T-cell (primary cell): ENCODE results near the gene SPHK2. TPM values are rescaled to one million over a fixed set of nuclear protein-coding genes. Genes with fewer than 3 reads are reported as not detected.

Experiments
- ATAC-seq, 4 experiments: fragments of 200-7000 bp in 3 of 4; fragments of 150-1000 bp in 1 of 4; cut with Tn5 transposase; replicated peaks in 1 of 4; 1 replicate in 3 of 4; 2 replicates in 1 of 4; pipeline ENCODE4 v1.10.0; 2021; ENCODE audit warnings: moderate library complexity in 3 of 4, mild to moderate bottlenecking in 2 of 4, moderate number of reproducible peaks in 1 of 4
- CTCF ChIA-PET, 2 donors: fragments of 300-600 bp; sonication (Branson Sonifier 250); formaldehyde crosslinking; loops; one replicate each; lab custom pipeline; 2022; ENCODE audit warnings: antibody characterized with exemption in 2 of 2; lab: Charles Lee
- POLR2A ChIA-PET, 2 donors: fragments of 300-600 bp; sonication (Branson Sonifier 250); formaldehyde crosslinking; loops; one replicate each; lab custom pipeline; 2022; ENCODE audit warnings: antibody characterized with exemption in 2 of 2; lab: Charles Lee
- DNase-seq, 35 experiments: peaks; one replicate each; pipeline versions ENCODE4 v3.0.0 to v3.0.0-alpha.2; 2013 to 2023
- H3K27ac ChIP-seq: one replicate; pipeline ENCODE4 v1.5.1; 2013; ENCODE audit warnings: low read length
- H3K27me3 ChIP-seq, 2 experiments: replicated peaks in 1 of 2; 1 replicate in 1 of 2; 2 replicates in 1 of 2; pipeline versions ENCODE4 v1.6.1 to v1.7.0; 2013; ENCODE audit warnings: low read length in 1 of 2, mixed read lengths in 1 of 2; ENCODE audit not compliant: control insufficient read depth in 2 of 2, insufficient read depth in 2 of 2; ENCODE audit errors: extremely low read depth in 1 of 2
- H3K36me3 ChIP-seq, 2 donors: 1 replicate in 1 of 2; 2 replicates in 1 of 2; pipeline versions ENCODE4 v1.6.1 to v1.7.0; 2013; ENCODE audit warnings: low read length in 1 of 2; ENCODE audit not compliant: control insufficient read depth in 2 of 2, insufficient read depth in 1 of 2; ENCODE audit errors: extremely low read depth in 1 of 2
- H3K4me1 ChIP-seq, 2 experiments: 1 replicate in 1 of 2; 2 replicates in 1 of 2; pipeline versions ENCODE4 v1.6.1 to v1.7.0; 2013; ENCODE audit warnings: low read length in 2 of 2, mixed read lengths in 1 of 2; ENCODE audit not compliant: insufficient read depth in 2 of 2, control insufficient read depth in 1 of 2; ENCODE audit errors: extremely low read depth in 1 of 2
- H3K4me3 ChIP-seq, 2 donors: 1 replicate in 1 of 2; 2 replicates in 1 of 2; pipeline versions ENCODE4 v1.5.1 to v1.7.0; 2013; ENCODE audit warnings: mild to moderate bottlenecking in 2 of 2, low read length in 1 of 2, moderate library complexity in 1 of 2; ENCODE audit not compliant: control insufficient read depth in 1 of 2; ENCODE audit errors: extremely low read depth in 1 of 2
- H3K9me3 ChIP-seq: 2 replicates; pipeline ENCODE4 v1.7.0; 2013
- H3K27ac Mint-ChIP-seq, 2 donors: one replicate each; pipeline ENCODE4 v1.8.0; 2020 to 2021; ENCODE audit warnings: mild to moderate bottlenecking in 2 of 2, mixed read lengths in 2 of 2
- H3K27me3 Mint-ChIP-seq, 2 donors: one replicate each; pipeline ENCODE4 v1.8.0; 2021 to 2022; ENCODE audit warnings: mixed read lengths in 2 of 2
- H3K36me3 Mint-ChIP-seq: one replicate; pipeline ENCODE4 v1.8.0; 2021; ENCODE audit warnings: mixed read lengths
- H3K4me1 Mint-ChIP-seq, 3 donors: one replicate each; pipeline ENCODE4 v1.8.0; 2020 to 2022; ENCODE audit warnings: mixed read lengths in 3 of 3, mild to moderate bottlenecking in 1 of 3
- H3K4me3 Mint-ChIP-seq, 3 donors: one replicate each; pipeline ENCODE4 v1.8.0; 2020 to 2022; ENCODE audit warnings: mild to moderate bottlenecking in 3 of 3, mixed read lengths in 3 of 3, moderate library complexity in 3 of 3
- H3K9me3 Mint-ChIP-seq, 3 donors: one replicate each; pipeline ENCODE4 v1.8.0; 2020 to 2022; ENCODE audit warnings: mixed read lengths in 3 of 3
- WGBS: methylation state at CpG from one replicate; pipeline ENCODE4 v1.1.5; 2013; ENCODE audit warnings: missing lambda C conversion rate; ENCODE audit not compliant: insufficient coverage; 5-methylcytosine and 5-hydroxymethylcytosine counted together
- total RNA-seq, 35 experiments: library from RNA in 6 of 35; stranded (reverse) in 6 of 35; fragments of 120-200 nt in 1 of 35; gene quantifications; one replicate each; pipeline versions ENCODE4 v1.2.1 to v1.2.4 and lab custom pipeline; 2013 to 2026

Gene SPHK2
- total RNA-seq, 5 donors from 2014 or later (not counting 1 experiment from before 2014, with no cell fraction given): 18.0 to 37.0 (median 31.8) TPM

DNA sequence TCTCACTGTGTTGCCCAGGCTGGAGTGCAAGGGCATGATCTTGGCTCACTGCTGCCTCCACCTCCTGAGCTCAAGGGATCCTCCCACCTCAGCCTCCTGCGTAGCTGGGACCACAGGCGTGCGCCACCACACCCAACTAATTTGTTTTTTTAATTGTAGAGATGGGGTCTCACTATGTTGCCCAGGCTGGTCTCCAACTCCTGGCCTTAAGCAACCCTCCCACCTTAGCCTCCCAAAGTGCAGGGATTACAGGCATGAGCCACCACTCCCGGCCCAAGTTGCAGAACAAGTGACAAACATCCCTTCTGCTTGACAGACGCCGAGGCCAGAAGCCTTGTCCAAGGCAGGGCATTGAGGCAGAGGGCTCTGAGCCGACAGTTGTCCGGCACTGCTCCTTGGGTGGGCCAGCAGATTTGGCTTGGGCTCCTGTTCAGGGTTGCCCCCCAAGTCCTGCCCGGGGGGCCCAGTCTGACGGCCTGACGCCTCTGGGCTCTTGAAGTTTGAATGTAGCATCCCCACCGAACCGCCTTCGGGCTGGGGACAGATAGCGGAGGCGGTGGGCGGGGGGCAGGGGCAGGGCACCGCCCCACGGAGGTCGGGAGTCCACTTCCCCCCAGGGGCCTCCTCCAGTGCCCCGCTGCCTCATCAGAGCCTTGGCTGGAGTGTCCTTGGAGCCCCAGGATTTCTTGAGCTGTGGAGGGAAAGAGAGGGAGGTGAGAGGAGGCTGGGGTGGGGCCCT is 18.5 kb upstream of the SPHK2 start:
- no peak overlapping the region for H3K27ac ChIP-seq
- no peaks in the 10 kb centered on the region for H3K9me3 ChIP-seq
- ChIA-PET POLR2A (interaction anchor here in 1 of 2 donors (0.6 kb wide), 1 partner anchor 433 kb away, joined by 10 read pairs; no protein-coding TSS in a partner anchor), CTCF (no interaction called here)
- 89% methylated on average over 15 of the region's 21 CpGs for WGBS
- Mint-ChIP-seq H3K9me3 (no peaks in the 10 kb centered on the region), H3K27ac (no peak overlapping the region), H3K27me3 (no peaks in the 10 kb centered on the region), H3K4me3 (no peak overlapping the region), H3K36me3 (no peaks in the 10 kb centered on the region), H3K4me1 (peaks cover 0 to 13% (median 6%) of the 10 kb centered on the region in 3 donors)
- H3K36me3 ChIP-seq: no peaks in the 10 kb centered on the region
- ATAC-seq (no peak), DNase-seq (no peak)
- H3K4me1 ChIP-seq: peaks cover 0 to 22% of the 10 kb centered on the region in 2 experiments
- H3K4me3 ChIP-seq: no peak overlapping the region
- peaks cover 0 to 20% of the 10 kb centered on the region in 2 experiments for H3K27me3 ChIP-seq

GRCh38 chr19:48603001-48603400 is 16.3 kb upstream of the SPHK2 start:
- H3K9me3 Mint-ChIP-seq: no peaks in the 10 kb centered on the region
- CTCF ChIA-PET: no interaction called here

GRCh38 chr19:48603449-48603848 is 15.9 kb upstream of the SPHK2 start:
- peaks cover 0 to under 1% (median 0%) of the 10 kb centered on the region in 3 donors for H3K4me1 Mint-ChIP-seq
- no peak overlapping the region for H3K27ac ChIP-seq
- H3K9me3 ChIP-seq: no peaks in the 10 kb centered on the region
- no peaks in the 10 kb centered on the region for H3K27me3 Mint-ChIP-seq
- H3K27me3 ChIP-seq: peaks cover 0 to 18% of the 10 kb centered on the region in 2 experiments
- no peak overlapping the region for H3K27ac Mint-ChIP-seq
- no peak overlapping the region for H3K4me3 ChIP-seq
- H3K4me1 ChIP-seq: peaks cover 0 to 2% of the 10 kb centered on the region in 2 experiments
- CTCF ChIA-PET: no interaction called here
- POLR2A ChIA-PET: no interaction called here
- no peak overlapping the region for H3K4me3 Mint-ChIP-seq
- no peaks in the 10 kb centered on the region for H3K36me3 Mint-ChIP-seq
- no peak for DNase-seq
- ATAC-seq: no peak
- 95% methylated on average over 31 of the region's 39 CpGs for WGBS
- H3K36me3 ChIP-seq: no peaks in the 10 kb centered on the region
- H3K9me3 Mint-ChIP-seq: no peaks in the 10 kb centered on the region

More at GRCh38 chr19:48603001-48603400, 16.3 kb upstream of the SPHK2 start:
- Mint-ChIP-seq H3K36me3 (no peaks in the 10 kb centered on the region), H3K27ac (no peak overlapping the region), H3K27me3 (no peaks in the 10 kb centered on the region), H3K4me1 (no peaks in the 10 kb centered on the region), H3K4me3 (no peak overlapping the region)
- H3K27ac ChIP-seq: no peak overlapping the region
- WGBS: 83% methylated on average over 5 of the region's 9 CpGs
- H3K27me3 ChIP-seq: peaks cover 0 to 20% of the 10 kb centered on the region in 2 experiments
- peaks cover 0 to 2% of the 10 kb centered on the region in 2 experiments for H3K4me1 ChIP-seq
- no peak for ATAC-seq
- no peak for DNase-seq
- H3K36me3 ChIP-seq: no peaks in the 10 kb centered on the region
- no peaks in the 10 kb centered on the region for H3K9me3 ChIP-seq
- no peak overlapping the region for H3K4me3 ChIP-seq
- POLR2A ChIA-PET: interaction anchor here (0.6 kb wide), 2 partner anchors 19 to 66 kb away, joined by 5 to 11 read pairs; no protein-coding TSS in a partner anchor

DNA sequence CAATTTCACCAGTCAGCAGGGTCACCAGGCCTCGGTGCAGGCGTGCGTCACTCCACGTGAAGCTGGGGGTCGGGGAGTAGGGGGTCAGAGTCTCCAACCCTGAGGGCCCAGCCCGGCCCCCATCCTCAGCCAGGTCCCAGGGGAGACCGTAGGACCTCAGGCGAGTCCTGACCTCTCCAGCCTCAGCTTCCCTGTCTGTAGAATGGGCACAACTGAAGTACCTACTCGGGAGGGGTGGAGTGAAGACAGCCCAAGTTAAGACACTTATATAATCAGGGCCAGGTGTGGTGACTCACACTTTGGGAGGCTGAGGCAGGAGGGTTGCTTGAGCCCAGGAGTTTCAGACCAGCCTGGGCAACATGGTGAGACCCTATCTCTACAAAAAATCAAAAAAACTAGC is 15.5 kb upstream of the SPHK2 start:
- CTCF ChIA-PET: no interaction called here
- 87% methylated on average over 7 of the region's 9 CpGs for WGBS

DNA sequence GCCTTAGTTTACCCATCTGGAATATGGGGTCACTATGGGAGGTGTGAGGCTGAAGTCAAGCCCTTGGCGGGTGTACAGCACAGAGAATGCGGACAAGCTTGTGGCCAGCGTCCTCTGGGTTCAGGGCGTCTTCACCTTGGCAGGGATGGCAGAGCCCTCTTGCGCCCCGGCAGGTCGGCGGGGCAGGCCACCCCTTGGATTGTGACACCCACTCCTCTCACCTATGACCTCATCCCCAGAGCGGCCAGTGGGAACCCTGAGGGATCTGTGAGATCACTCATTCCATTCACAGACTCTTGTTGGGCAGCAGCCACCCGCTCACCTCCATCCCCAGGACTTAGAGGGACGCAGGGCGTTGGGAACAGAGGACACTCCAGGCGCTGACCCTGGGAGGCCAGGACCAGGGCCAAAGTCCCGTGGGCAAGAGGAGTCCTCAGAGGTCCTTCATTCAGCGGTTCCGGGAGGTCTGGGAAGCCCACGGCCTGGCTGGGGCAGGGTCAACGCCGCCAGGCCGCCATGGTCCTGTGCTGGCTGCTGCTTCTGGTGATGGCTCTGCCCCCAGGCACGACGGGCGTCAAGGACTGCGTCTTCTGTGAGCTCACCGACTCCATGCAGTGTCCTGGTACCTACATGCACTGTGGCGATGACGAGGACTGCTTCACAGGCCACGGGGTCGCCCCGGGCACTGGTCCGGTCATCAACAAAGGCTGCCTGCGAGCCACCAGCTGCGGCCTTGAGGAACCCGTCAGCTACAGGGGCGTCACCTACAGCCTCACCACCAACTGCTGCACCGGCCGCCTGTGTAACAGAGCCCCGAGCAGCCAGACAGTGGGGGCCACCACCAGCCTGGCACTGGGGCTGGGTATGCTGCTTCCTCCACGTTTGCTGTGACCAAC is 12.6 kb upstream of the SPHK2 start, which contains the start of gene SPACA4:
Gene SPACA4 (plus strand): TSS at position 280 of the 896 bp plus-strand sequence. CDS start 237 bp downstream, at position 517.
- H3K27me3 Mint-ChIP-seq: no peaks in the 10 kb centered on the region
- Histone ChIP-seq H3K4me3 (no peak within 1 kb of the TSS), H3K27me3 (no peaks in the 10 kb centered on the region), H3K27ac (no peak within 1 kb of the TSS), H3K36me3 (no peaks in the 10 kb centered on the region), H3K9me3 (no peaks in the 10 kb centered on the region), H3K4me1 (peaks cover 0 to 10% of the 10 kb centered on the region in 2 experiments)
- H3K36me3 Mint-ChIP-seq: no peaks in the 10 kb centered on the region
- ChIA-PET CTCF (interaction anchor here in 1 of 2 donors (0.7 kb wide), 1 partner anchor 79 kb away, joined by 3 read pairs; no protein-coding TSS in a partner anchor), POLR2A (no interaction called here)
- H3K27ac Mint-ChIP-seq: no peak within 1 kb of the TSS
- no peaks in the 10 kb centered on the region for H3K9me3 Mint-ChIP-seq
- H3K4me3 Mint-ChIP-seq: no peak within 1 kb of the TSS
- peaks cover 4 to 7% (median 5%) of the 10 kb centered on the region in 3 donors for H3K4me1 Mint-ChIP-seq
- ATAC-seq (no peak), DNase-seq (no peak)
- WGBS: 87% methylated on average over 34 of the region's 39 CpGs

More for the DNA sequence above, 15.5 kb upstream of the SPHK2 start:
- Mint-ChIP-seq H3K9me3 (no peaks in the 10 kb centered on the region), H3K4me3 (no peak overlapping the region), H3K4me1 (peaks cover 3 to 4% (median 3%) of the 10 kb centered on the region in 3 donors), H3K36me3 (no peaks in the 10 kb centered on the region), H3K27me3 (no peaks in the 10 kb centered on the region), H3K27ac (no peak overlapping the region)
- Histone ChIP-seq H3K27ac (no peak overlapping the region), H3K9me3 (no peaks in the 10 kb centered on the region), H3K4me3 (no peak overlapping the region), H3K4me1 (peaks cover 0 to 6% of the 10 kb centered on the region in 2 experiments), H3K27me3 (peaks cover 0 to 14% of the 10 kb centered on the region in 2 experiments), H3K36me3 (no peaks in the 10 kb centered on the region)
- POLR2A ChIA-PET: no interaction called here
- no peak for ATAC-seq
- DNase-seq: no peak

GRCh38 chr19:48607359-48607755 is 11.9 kb upstream of the SPHK2 start:
- Histone ChIP-seq H3K27me3 (no peaks in the 10 kb centered on the region), H3K27ac (no peak overlapping the region), H3K4me3 (no peak overlapping the region), H3K36me3 (no peaks in the 10 kb centered on the region), H3K9me3 (no peaks in the 10 kb centered on the region), H3K4me1 (peaks cover 0 to 10% of the 10 kb centered on the region in 2 experiments)
- DNase-seq: no peak
- Mint-ChIP-seq H3K4me3 (no peak overlapping the region), H3K9me3 (no peaks in the 10 kb centered on the region), H3K36me3 (no peaks in the 10 kb centered on the region), H3K4me1 (peaks cover 4 to 7% (median 5%) of the 10 kb centered on the region in 3 donors), H3K27me3 (no peaks in the 10 kb centered on the region), H3K27ac (no peak overlapping the region)
- ATAC-seq: no peak
- WGBS: 83% methylated on average over 1 of the region's 7 CpGs
- ChIA-PET CTCF (interaction anchor here (0.7 kb wide), 2 partner anchors 79 to 314 kb away, joined by 3 read pairs; no protein-coding TSS in a partner anchor), POLR2A (interaction anchor here in 1 of 2 donors (0.5 kb wide), 1 partner anchor 77 kb away, joined by 3 read pairs; no protein-coding TSS in a partner anchor)
